HG03060 (cell line): ENCODE data around the gene KCNH2.

Experiments used
- ATAC-seq: cut with Tn5 transposase; IDR thresholded peaks from one replicate; pipeline ENCODE4 v1.9.1; 2021; ENCODE audit warnings: low read depth, moderate number of reproducible peaks; ENCODE audit not compliant: unreplicated experiment

Gene KCNH2

GRCh38 chr7:150963707-150964559 lies 14.2 kb downstream of the KCNH2 start:
- no peak for ATAC-seq

- no peak for ATAC-seq
Observed at GRCh38 chr7:150962553-150963399, 15.3 kb downstream of the KCNH2 start.

- ATAC-seq: no peak
Observed at GRCh38 chr7:150962290-150962552, 15.9 kb downstream of the KCNH2 start.

GRCh38 chr7:150961510-150962289 lies 16.4 kb downstream of the KCNH2 start:
- ATAC-seq: no peak

GRCh38 chr7:150959739-150960734 lies 18.1 kb downstream of the KCNH2 start:
- ATAC-seq: no peak

DNA sequence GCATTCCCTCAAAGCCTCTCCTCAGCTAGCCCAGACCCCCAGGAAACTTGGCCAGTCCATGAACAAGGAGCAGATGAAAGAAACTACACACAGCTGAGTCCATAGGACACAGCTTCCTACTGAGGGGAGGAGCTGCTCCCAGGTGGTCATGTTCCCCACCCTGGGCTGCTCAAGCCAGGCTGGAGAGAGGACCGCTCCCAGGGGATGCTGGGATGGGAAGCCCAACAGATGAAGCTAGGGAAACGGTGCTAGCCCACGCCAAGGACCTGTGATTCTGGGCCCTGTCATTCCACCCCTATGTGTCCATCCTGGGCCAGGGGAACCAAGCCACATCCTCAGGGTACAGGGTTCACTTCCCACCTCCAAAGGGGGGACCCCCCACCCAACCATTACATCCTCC lies 19.0 kb downstream of the KCNH2 start:
- ATAC-seq: no peak

GRCh38 chr7:150958597-150958996 lies 19.5 kb downstream of the KCNH2 start:
- no peak for ATAC-seq

- ATAC-seq: no peak
Observed at GRCh38 chr7:150958062-150958552, 20.0 kb downstream of the KCNH2 start.

- ATAC-seq: no peak
Observed at GRCh38 chr7:150957133-150958020, 20.7 kb downstream of the KCNH2 start.

DNA sequence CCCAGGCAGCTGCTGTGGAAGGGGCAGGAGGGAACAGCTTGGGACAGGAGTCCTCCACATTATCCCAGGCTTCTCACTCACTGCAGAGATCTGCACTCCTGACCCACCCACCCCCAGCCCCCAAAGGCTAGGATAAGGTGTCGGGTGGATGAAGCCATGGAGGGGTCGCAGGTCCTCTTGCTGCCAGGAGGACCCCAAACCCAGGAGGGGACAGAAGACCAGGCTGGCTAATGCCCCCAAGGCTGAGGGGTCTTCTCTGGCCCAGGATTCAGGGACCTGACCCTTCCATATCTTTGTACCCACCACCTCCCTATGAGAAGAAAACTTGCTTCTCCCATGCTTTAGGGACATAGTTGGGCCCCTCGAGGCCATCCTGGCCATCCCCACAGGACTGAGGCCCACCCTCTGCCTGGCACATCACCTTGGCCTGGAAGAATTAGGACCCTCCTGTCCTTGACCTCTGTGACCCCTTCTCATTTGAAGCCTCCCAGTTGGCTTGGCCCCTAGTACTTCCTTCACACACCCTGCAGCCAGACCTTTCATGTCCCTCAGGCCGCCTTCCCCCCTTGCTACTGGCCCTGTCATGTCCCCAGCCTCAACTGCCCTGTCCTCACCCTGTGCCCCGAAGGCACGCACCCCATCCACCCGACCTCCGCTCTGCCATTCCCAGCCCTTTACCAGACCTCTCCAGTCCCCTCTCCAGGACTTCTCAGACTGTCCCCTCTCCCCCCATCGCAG lies 21.6 kb downstream of the KCNH2 start:
- no peak for ATAC-seq

DNA sequence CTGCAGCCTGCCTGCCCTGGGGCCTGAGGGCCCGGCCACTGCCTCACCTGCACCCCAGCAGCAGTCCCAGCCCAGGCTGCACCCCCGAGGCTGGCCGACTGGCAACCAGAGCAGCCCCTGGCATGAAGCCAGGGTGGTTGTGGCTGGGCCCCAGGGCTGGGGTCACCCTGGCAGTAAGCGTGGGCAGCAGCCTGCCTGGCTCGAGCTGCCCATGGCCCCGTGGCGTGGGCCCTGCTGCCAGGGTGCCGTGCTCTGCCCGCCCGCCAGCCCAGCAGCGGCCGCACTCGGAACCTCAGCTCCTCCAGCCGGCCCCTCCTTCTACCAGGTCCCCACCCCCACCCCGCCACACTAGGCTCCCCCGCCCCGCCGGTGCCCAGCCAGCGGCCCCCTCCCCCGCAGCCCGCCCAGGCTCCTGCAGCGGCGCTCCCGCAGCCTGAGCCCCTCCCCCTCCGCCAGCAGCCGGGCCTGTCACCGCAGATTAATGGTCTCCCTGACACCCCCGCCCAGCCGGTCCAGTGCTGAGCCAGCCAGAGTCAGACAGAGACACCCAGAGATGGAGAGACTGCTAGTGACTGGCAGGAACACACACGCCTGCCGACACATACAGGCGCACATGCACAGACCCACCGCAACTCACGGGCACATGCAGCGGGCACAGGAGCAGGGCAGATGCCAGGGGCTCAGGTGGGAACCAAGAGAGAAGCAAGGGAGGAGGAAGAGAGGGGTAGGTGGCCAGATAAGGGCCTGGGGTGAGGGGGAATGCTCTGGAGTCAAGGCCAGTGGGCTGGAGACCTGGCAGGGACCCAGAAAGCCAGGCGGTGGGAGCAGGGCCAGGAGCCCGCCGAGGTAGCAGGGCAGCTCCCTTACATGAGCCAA lies 22.4 kb downstream of the KCNH2 start:
- ATAC-seq: no peak

DNA sequence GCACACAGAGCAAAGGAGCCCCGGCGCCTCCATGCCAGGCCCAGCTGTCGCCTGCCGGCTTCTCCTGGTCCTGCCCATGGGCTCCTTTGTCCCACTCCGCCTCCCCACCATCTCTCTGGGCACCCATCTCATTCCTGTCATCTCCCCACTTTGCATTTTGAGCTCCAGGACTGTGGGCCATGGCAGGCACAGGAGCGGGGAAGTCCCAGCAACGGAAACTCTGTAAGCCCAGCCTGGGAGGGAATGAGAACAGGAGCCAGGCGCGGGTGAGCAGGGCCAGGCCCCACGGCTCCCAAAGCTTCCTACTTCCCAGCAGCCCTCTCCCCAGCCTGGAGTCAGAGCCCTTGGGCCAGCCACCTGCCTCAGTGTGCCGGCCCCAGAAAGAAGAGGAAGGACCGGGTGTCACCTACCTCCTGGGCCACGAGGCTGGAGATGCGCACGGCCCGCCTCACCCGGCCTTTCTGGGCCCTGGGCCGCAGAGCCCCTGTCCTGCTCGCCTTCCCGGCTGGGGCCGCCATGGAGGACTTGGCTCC lies 23.1 kb downstream of the KCNH2 start:
- no peak for ATAC-seq

DNA sequence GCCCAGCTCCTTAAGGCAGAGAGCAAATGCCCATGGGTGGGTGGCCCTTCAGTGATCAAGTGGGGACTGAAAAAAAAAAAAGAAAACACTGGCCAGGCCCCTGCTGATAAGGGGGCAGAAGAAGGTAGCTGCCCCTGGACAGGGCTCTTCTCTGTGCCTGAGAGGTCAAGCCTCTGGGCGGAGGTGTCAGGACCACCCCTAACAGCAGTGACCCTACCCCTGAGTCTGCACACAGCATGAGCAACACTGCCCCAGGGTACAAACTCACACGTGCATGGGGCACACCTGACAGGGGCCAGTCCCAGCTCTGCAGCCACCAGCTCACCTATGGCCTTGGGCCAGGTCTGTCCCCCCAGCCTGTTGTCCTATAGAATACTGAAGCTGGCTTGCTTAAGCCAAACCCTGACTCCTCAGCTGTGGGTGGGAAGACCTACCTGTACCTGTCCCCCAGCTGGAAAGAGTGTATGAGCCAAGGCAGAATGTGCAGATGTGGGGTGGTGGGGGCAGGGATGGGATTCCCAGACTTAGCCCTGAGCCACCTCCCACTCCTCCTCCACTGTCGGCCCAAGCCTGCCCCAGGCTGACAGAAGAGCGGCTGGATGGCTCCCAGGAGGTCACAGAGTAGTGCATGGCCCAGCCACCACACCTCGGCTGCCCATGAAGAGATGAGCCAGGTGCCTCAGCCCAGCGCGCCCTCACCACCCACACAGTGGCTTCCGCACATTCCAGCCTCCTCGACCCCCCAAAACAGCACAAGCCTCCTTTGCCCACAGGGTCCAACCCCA lies 23.7 kb downstream of the KCNH2 start:
- no peak for ATAC-seq

GRCh38 chr7:150953061-150953997 lies 24.8 kb downstream of the KCNH2 start:
- no peak for ATAC-seq
